K562 (cell line): Measurements from ENCODE around the gene DNAJC6. TPM values are rescaled to one million over a fixed set of nuclear protein-coding genes. Genes with fewer than 3 reads are reported as not detected.

Source experiments
- ATAC-seq: fragments of 200-7000 bp; cut with Tn5 transposase; 3 replicates; pipeline ENCODE4 v1.9.1; 2020; ENCODE audit warnings: moderate library complexity
- BruUV-seq: library from RNA; stranded (reverse); fragments of 400-500 nt; replicated peaks from 2 replicates; lab custom pipeline; 2021; lab: Mats Ljungman, UMichigan
- CTCF ChIA-PET: fragments of 300-600 bp; formaldehyde crosslinking; extraction: SDS; loops from one replicate; lab custom pipeline; 2021; ENCODE audit warnings: low intra/inter-chr PET ratio; lab: Yijun Ruan, JAX
- POLR2A ChIA-PET: fragments of 300-600, 350-650 bp; sonication (Branson Sonifier 250); formaldehyde crosslinking; extraction: SDS; loops from one replicate; lab custom pipeline; 2021; ENCODE audit warnings: antibody characterized with exemption, inconsistent platforms; lab: Yijun Ruan, JAX
- DNase-seq, 4 experiments: peaks; one replicate each; pipeline versions ENCODE4 v3.0.0 to v3.0.0-alpha.2; 2011 to 2018; ENCODE audit warnings: low spot score in 3 of 4, mixed read lengths in 3 of 4; ENCODE audit errors: extremely low read depth in 1 of 4
- FAIRE-seq: peaks from 2 replicates; lab custom pipeline; 2011; peaks lifted over from hg19 to GRCh38; lab: Jason Lieb, UNC
- H2AFZ ChIP-seq: 2 replicates; pipeline ENCODE4 v1.6.0; 2011; ENCODE audit warnings: low read depth, low read length, control low read depth, inconsistent platforms
- H3K27ac ChIP-seq: fragments of 200-600 bp; 3 replicates; pipeline ENCODE4 v1.8.0; 2011; ENCODE audit warnings: low read depth, mild to moderate bottlenecking, control low read depth, inconsistent platforms, low read length, moderate library complexity, mixed read lengths; ENCODE audit errors: extremely low read depth
- H3K27me3 ChIP-seq, 2 experiments: fragments of 300-600 bp in 1 of 2; 2 replicates in 1 of 2; 3 replicates in 1 of 2; pipeline versions ENCODE4 v1.6.0 to v1.8.0; 2011; ENCODE audit warnings: inconsistent platforms in 2 of 2, low read length in 2 of 2, mild to moderate bottlenecking in 1 of 2, mixed read lengths in 1 of 2, moderate library complexity in 1 of 2; ENCODE audit not compliant: control insufficient read depth in 2 of 2, insufficient read depth in 2 of 2
- H3K36me3 ChIP-seq: fragments of 300-600 bp; 3 replicates; pipeline ENCODE4 v1.8.0; 2011; ENCODE audit warnings: mild to moderate bottlenecking, low read length, inconsistent platforms; ENCODE audit not compliant: control insufficient read depth, insufficient read depth
- H3K4me1 ChIP-seq, 2 experiments: fragments of 200-600 bp in 1 of 2; replicated peaks in 1 of 2; 2 replicates in 1 of 2; 3 replicates in 1 of 2; pipeline versions ENCODE4 v1.5.1 to v1.8.0; 2011; ENCODE audit warnings: inconsistent platforms in 2 of 2, low read length in 2 of 2, mild to moderate bottlenecking in 1 of 2, mixed read lengths in 1 of 2, moderate library complexity in 1 of 2; ENCODE audit not compliant: control insufficient read depth in 2 of 2, insufficient read depth in 2 of 2
- H3K4me2 ChIP-seq: 2 replicates; pipeline ENCODE4 v1.6.1; 2011; ENCODE audit warnings: low read length, control low read depth, inconsistent platforms, mixed read lengths; ENCODE audit not compliant: insufficient read depth
- H3K4me3 ChIP-seq: fragments of 200-600 bp; sonication (generic), shearing (Covaris generic); 2 replicates; pipeline ENCODE4 v1.5.1; 2016; ENCODE audit warnings: control low read depth, inconsistent platforms
- H3K79me2 ChIP-seq: fragments of 200-600 bp; 3 replicates; pipeline ENCODE4 v1.8.0; 2011; ENCODE audit warnings: low read length, inconsistent platforms; ENCODE audit not compliant: control insufficient read depth, insufficient read depth
- H3K9ac ChIP-seq, 2 experiments: 2 replicates each; pipeline versions ENCODE4 v1.6.0 to v1.6.1; 2011; ENCODE audit warnings: low read depth in 2 of 2, low read length in 2 of 2, control low read depth in 1 of 2, inconsistent platforms in 1 of 2, mild to moderate bottlenecking in 1 of 2, mixed read lengths in 1 of 2; ENCODE audit not compliant: insufficient read depth in 1 of 2
- H3K9me1 ChIP-seq: one replicate; pipeline ENCODE4 v1.6.0; 2011; ENCODE audit warnings: inconsistent platforms, mild to moderate bottlenecking, low read length, moderate library complexity; ENCODE audit not compliant: control insufficient read depth, insufficient read depth
- H3K9me3 ChIP-seq: replicated peaks from 2 replicates; pipeline ENCODE4 v1.5.1; 2011; ENCODE audit warnings: low read depth, low read length, inconsistent platforms; ENCODE audit not compliant: control insufficient read depth, insufficient read depth
- H4K20me1 ChIP-seq: replicated peaks from 2 replicates; pipeline ENCODE4 v1.6.1; 2011; ENCODE audit warnings: low read length, inconsistent platforms, mixed read lengths; ENCODE audit not compliant: control insufficient read depth, insufficient read depth
- FOXJ3 ChIP-seq: sonication (generic); formaldehyde crosslinking; IDR thresholded peaks from 2 replicates; pipeline ENCODE4 v1.4.0; 2020; ENCODE audit warnings: mild to moderate bottlenecking, missing genetic modification reagents
- GTF3C2 ChIP-seq: IDR thresholded peaks from 3 replicates; pipeline ENCODE4 v1.6.1; 2011; ENCODE audit warnings: borderline replicate concordance, mild to moderate bottlenecking, moderate library complexity; ENCODE audit not compliant: insufficient read length; ENCODE audit errors: extremely low read depth
- KAT8 ChIP-seq: fragments of 450-650 bp; IDR thresholded peaks from 2 replicates; pipeline ENCODE4 v1.6.1; 2016; ENCODE audit warnings: low read depth, mild to moderate bottlenecking
- POLR2H ChIP-seq: IDR thresholded peaks from 2 replicates; pipeline ENCODE4 v1.6.1; 2016; ENCODE audit warnings: missing genetic modification characterization, low read depth, mild to moderate bottlenecking, control low read depth, missing compliant biosample characterization, moderate library complexity
- RAD21 ChIP-seq, 2 experiments: fragments of 250-450 bp in 1 of 2; fragments of 450-650 bp in 1 of 2; sonication (Bioruptor Pico) in 1 of 2; formaldehyde crosslinking in 1 of 2; IDR thresholded peaks in 1 of 2; conservative IDR thresholded peaks in 1 of 2; 2 replicates each; pipeline versions ENCODE4 v1.4.0 to v1.8.0; 2020 to 2022; ENCODE audit warnings: mild to moderate bottlenecking in 2 of 2, moderate library complexity in 1 of 2
- RBM17 ChIP-seq: fragments of 200-400 bp; formaldehyde crosslinking; IDR thresholded peaks from 2 replicates; pipeline ENCODE4 v1.6.1; 2017; ENCODE audit warnings: low read depth, mild to moderate bottlenecking, low read length, borderline replicate concordance
- TCF7L2 ChIP-seq: fragments of 150-350 bp; IDR thresholded peaks from 2 replicates; pipeline ENCODE4 v1.6.1; 2016; ENCODE audit warnings: low read depth, mild to moderate bottlenecking, low read length, moderate library complexity
- ZFP30 ChIP-seq: fragments of 250-450 bp; sonication (Bioruptor Pico); IDR thresholded peaks from 2 replicates; pipeline ENCODE4 v1.8.0; 2022; ENCODE audit warnings: moderate library complexity, mild to moderate bottlenecking, inconsistent platforms, borderline replicate concordance
- ZFPM2 ChIP-seq: fragments of 250-450 bp; sonication (Bioruptor Pico); IDR thresholded peaks from 2 replicates; pipeline ENCODE4 v1.5.1; 2022; ENCODE audit warnings: mild to moderate bottlenecking
- ZNF212 ChIP-seq: fragments of 450-650 bp; formaldehyde crosslinking; IDR thresholded peaks from 2 replicates; pipeline ENCODE4 v1.4.0; 2020; ENCODE audit warnings: mild to moderate bottlenecking
- ZNF695 ChIP-seq: fragments of 450-650 bp; formaldehyde crosslinking; IDR thresholded peaks from 2 replicates; pipeline ENCODE4 v1.4.0; 2020; ENCODE audit warnings: mild to moderate bottlenecking, moderate library complexity
- ZNF780A ChIP-seq: fragments of 250-450 bp; sonication (Bioruptor Pico); IDR thresholded peaks from 2 replicates; pipeline ENCODE4 v1.5.0; 2021; ENCODE audit warnings: mild to moderate bottlenecking
- WGBS: fragments of 100-300 bp; shearing (Covaris generic); methylation state at CpG from one replicate; pipeline ENCODE4 v1.1.6; 2016; ENCODE audit warnings: low coverage, mixed read lengths; ENCODE audit not compliant: insufficient coverage; ENCODE audit errors: missing lambda C conversion rate; 5-methylcytosine and 5-hydroxymethylcytosine counted together
- in situ Hi-C: fragments of 300-500 bp; cut with MboI; formaldehyde crosslinking; loops from 4 replicates; pipeline ENCODE4 v1.15.0; 2018; ENCODE audit warnings: inconsistent platforms, mixed read lengths
- intact Hi-C: fragments of 100-400 bp; cut with micrococcal nuclease; formaldehyde crosslinking; loops from 2 replicates; pipeline ENCODE4 v1.14.2; 2022
- polyA plus RNA-seq, 8 experiments: library from polyadenylated mRNA; depleted of rRNA in 4 of 8; stranded (reverse) in 5 of 8; unstranded in 3 of 8; fragments of >200 nt; fragmentation: Nextera tagmentation in 2 of 8; fragmentation: Illumina TruSeq in 1 of 8; extraction: Ambion mirVana in 2 of 8; extraction: Trizol in 1 of 8; gene quantifications; 2 replicates each; pipeline versions ENCODE4 v1.2.1 to v1.2.3, GENCODE V29; 2011 to 2014; ENCODE audit warnings: inconsistent platforms in 1 of 8, missing spikeins in 1 of 8
- total RNA-seq, 7 experiments: library from RNA; depleted of rRNA in 6 of 7; stranded (reverse); fragments of >200 nt in 6 of 7; fragmentation: Illumina TruSeq in 2 of 7; extraction: Trizol in 2 of 7; gene quantifications; 2 replicates each; pipeline versions ENCODE4 v1.2.1 to v1.2.3, GENCODE V29; 2011 to 2021; ENCODE audit warnings: low replicate concordance in 1 of 7
- TF ChIP-seq, protein P1 (sequence below): sonication (generic); formaldehyde crosslinking; IDR thresholded peaks from 2 replicates; pipeline ENCODE4 v1.8.0; 2022; ENCODE audit warnings: missing genetic modification reagents, mild to moderate bottlenecking, moderate library complexity, borderline replicate concordance
- TF ChIP-seq, protein P2 (sequence below), 2 experiments: fragments of 150-350 bp in 1 of 2; IDR thresholded peaks; 2 replicates each; pipeline ENCODE4 v1.6.1; 2012 to 2016; ENCODE audit warnings: low read depth in 2 of 2, low read length in 2 of 2, mild to moderate bottlenecking in 1 of 2, moderate library complexity in 1 of 2

The DNAJC6 gene
- total and polyA plus RNA-seq, 9 of the 15 experiments (the other 6 are each of a cell fraction or from before 2014, with no cell fraction given): 6.7 to 78.7 (median 28.0) TPM

GRCh38 chr1:65395887-65396612, 86.7 kb downstream of the DNAJC6 start:
- Histone ChIP-seq H3K4me3 (no peak overlapping the region), H4K20me1 (no peaks in the 10 kb centered on the region), H3K4me2 (no peak overlapping the region), H3K9me3 (no peaks in the 10 kb centered on the region), H2AFZ (no peak overlapping the region), H3K36me3 (peaks cover 98% of the 10 kb centered on the region), H3K9me1 (no peaks in the 10 kb centered on the region), H3K27me3 (no peaks in the 10 kb centered on the region), H3K4me1 (no peaks in the 10 kb centered on the region), H3K79me2 (no peaks in the 10 kb centered on the region; the same call in 2 of the 3 replicates), H3K27ac (no peak overlapping the region), H3K9ac (no peak overlapping the region)
- in situ Hi-C loops (no loop called here), intact Hi-C loops (no loop called here)
- no TSS peak for BruUV-seq
- 98% methylated on average over 3 of the region's 3 CpGs for WGBS
- ChIA-PET CTCF (interaction anchor here (0.7 kb wide), 1 partner anchor 182 kb away, joined by 4 read pairs; no protein-coding TSS in a partner anchor), POLR2A (interaction anchor here (3.9 kb wide), 1 partner anchor 16 kb away, joined by 10 read pairs; no protein-coding TSS in a partner anchor)
- DNase-seq (no peak), FAIRE-seq (no peak), ATAC-seq (no peak)
- no peak for TF ChIP-seq ZNF212 (CRISPR knock-in tag)
- TF ChIP-seq, protein P1, sequence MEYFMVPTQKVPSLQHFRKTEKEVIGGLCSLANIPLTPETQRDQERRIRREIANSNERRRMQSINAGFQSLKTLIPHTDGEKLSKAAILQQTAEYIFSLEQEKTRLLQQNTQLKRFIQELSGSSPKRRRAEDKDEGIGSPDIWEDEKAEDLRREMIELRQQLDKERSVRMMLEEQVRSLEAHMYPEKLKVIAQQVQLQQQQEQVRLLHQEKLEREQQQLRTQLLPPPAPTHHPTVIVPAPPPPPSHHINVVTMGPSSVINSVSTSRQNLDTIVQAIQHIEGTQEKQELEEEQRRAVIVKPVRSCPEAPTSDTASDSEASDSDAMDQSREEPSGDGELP (CRISPR knock-in tag): no peak
- no peak for TF ChIP-seq ZFPM2 (CRISPR knock-in tag)
- no peak for TF ChIP-seq ZNF695 (CRISPR knock-in tag)
- no peak for TF ChIP-seq ZNF780A (CRISPR knock-in tag)
- TF ChIP-seq GTF3C2: no peak
- TF ChIP-seq, protein P2, sequence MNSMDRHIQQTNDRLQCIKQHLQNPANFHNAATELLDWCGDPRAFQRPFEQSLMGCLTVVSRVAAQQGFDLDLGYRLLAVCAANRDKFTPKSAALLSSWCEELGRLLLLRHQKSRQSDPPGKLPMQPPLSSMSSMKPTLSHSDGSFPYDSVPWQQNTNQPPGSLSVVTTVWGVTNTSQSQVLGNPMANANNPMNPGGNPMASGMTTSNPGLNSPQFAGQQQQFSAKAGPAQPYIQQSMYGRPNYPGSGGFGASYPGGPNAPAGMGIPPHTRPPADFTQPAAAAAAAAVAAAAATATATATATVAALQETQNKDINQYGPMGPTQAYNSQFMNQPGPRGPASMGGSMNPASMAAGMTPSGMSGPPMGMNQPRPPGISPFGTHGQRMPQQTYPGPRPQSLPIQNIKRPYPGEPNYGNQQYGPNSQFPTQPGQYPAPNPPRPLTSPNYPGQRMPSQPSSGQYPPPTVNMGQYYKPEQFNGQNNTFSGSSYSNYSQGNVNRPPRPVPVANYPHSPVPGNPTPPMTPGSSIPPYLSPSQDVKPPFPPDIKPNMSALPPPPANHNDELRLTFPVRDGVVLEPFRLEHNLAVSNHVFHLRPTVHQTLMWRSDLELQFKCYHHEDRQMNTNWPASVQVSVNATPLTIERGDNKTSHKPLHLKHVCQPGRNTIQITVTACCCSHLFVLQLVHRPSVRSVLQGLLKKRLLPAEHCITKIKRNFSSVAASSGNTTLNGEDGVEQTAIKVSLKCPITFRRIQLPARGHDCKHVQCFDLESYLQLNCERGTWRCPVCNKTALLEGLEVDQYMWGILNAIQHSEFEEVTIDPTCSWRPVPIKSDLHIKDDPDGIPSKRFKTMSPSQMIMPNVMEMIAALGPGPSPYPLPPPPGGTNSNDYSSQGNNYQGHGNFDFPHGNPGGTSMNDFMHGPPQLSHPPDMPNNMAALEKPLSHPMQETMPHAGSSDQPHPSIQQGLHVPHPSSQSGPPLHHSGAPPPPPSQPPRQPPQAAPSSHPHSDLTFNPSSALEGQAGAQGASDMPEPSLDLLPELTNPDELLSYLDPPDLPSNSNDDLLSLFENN (IDR thresholded peaks at IDR 0.05; ENCODE audit: low read depth in 2 of 2, low read length in 2 of 2): no peak
- no peak for TF ChIP-seq POLR2H (tag)
- TF ChIP-seq ZFP30 (CRISPR knock-in tag): no peak
- no peak for TF ChIP-seq TCF7L2
- no peak for TF ChIP-seq FOXJ3 (CRISPR knock-in tag)
- no peak for TF ChIP-seq RAD21 (CRISPR knock-in tag; conservative IDR thresholded peaks at IDR 0.05 in 1 of 2, IDR thresholded peaks at IDR 0.05 in 1 of 2)
- no peak for TF ChIP-seq RBM17
- TF ChIP-seq KAT8: no peak
